Breast epithelium (tissue), 3 donors: Measurements from ENCODE around the gene ANXA6.

Experiments
- POLR2A ChIP-seq: fragments of 450-650 bp; IDR thresholded peaks from one replicate; pipeline ENCODE4 v1.6.1; 2016; ENCODE audit warnings: antibody characterized with exemption, mild to moderate bottlenecking, moderate library complexity
- TF ChIP-seq, protein P1 (sequence below), 3 donors: fragments of 450-650 bp; IDR thresholded peaks; one replicate each; pipeline ENCODE4 v1.5.1; 2016 to 2017; ENCODE audit warnings: antibody characterized with exemption in 3 of 3, mild to moderate bottlenecking in 3 of 3, moderate library complexity in 3 of 3

DNA sequence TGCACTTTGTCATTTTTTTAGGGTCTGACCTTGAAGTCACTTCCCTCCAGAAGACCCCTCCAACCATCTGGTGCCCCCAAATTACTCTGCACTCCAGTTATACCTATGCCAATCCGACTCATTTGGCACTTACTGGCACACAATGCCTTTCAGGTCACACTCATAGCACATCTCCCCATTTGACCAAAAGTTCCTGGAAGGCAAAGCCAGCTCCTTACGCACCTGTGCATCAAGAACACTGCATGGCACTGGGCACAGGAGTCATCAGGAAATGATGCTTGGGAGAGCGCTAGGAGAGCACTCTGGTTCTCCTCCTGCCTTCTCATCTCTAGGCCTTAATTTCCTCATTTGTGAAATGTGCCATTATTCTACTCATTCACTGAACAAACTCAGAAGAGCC, 79.6 kb downstream of the ANXA6 start:
- TF ChIP-seq POLR2A = no peak
- TF ChIP-seq, protein P1, sequence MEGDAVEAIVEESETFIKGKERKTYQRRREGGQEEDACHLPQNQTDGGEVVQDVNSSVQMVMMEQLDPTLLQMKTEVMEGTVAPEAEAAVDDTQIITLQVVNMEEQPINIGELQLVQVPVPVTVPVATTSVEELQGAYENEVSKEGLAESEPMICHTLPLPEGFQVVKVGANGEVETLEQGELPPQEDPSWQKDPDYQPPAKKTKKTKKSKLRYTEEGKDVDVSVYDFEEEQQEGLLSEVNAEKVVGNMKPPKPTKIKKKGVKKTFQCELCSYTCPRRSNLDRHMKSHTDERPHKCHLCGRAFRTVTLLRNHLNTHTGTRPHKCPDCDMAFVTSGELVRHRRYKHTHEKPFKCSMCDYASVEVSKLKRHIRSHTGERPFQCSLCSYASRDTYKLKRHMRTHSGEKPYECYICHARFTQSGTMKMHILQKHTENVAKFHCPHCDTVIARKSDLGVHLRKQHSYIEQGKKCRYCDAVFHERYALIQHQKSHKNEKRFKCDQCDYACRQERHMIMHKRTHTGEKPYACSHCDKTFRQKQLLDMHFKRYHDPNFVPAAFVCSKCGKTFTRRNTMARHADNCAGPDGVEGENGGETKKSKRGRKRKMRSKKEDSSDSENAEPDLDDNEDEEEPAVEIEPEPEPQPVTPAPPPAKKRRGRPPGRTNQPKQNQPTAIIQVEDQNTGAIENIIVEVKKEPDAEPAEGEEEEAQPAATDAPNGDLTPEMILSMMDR (IDR thresholded peaks at IDR 0.05) = no peak
